COLO829 (cell line): ENCODE results near the gene HELB.
A peak's percentile ranks its signal among the peaks of the same experiment; 100 is the strongest.
"Not testable (repeated sequence)": the region's sequence is repeated elsewhere in the genome, so short reads cannot be mapped to it uniquely, and the experiment has no call there.

Experiments used
- DNase-seq: peaks from one replicate; pipeline ENCODE4 v3.0.0; 2012; ENCODE audit warnings: low spot score

Gene HELB

DNA sequence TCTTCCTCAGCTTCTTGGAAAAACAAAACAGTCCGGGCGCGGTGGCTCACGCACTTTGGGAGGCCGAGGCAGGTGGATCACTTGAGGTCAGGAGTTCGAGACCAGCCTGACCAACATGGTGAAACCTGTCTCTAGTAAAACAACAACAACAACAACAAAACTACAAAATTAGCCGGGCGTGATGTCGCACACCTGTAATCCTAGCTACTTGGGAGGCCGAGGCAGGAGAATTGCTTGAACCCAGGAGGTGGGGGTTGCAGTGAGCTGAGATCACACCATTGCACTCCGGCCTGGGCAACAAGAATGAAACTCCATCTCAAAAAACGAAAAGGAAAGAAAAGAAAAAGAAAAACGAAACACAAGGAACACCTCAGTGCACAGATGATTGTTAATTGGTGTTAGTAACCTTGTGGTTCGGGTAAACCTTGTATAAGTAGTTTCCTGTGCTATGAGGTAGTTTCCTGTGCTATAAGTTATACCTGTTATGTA lies 1.1 kb downstream of the HELB start:
- not testable (repeated sequence) for DNase-seq

DNA sequence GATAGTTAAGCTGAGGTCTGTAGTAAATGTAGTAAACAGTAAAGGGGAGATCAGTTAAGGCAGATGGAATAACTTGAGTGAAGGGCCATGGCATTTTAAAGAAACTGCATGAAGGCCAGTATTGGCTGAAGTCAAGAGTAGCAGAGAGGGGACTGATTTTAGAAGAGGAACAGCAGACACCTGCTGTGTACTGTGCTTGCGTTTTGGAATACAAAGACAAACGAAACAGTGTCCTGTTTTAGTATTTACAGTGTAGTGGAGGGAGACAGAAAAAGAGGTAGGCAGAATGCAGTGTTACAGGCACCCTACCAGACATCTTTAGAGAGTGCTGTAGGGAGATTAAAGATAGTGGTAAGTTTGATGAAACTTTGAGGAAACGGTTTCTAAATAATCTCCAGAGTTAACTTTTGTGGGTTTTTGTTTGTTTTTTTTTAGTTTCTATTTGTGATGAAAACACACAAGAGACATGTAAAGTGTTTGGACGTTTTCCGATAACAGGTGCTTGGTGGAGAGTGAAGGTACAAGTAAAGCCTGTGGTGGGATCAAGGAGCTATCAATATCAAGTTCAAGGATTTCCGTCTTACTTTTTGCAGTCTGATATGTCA lies 2.1 kb downstream of the HELB start:
- no peak for DNase-seq

DNA sequence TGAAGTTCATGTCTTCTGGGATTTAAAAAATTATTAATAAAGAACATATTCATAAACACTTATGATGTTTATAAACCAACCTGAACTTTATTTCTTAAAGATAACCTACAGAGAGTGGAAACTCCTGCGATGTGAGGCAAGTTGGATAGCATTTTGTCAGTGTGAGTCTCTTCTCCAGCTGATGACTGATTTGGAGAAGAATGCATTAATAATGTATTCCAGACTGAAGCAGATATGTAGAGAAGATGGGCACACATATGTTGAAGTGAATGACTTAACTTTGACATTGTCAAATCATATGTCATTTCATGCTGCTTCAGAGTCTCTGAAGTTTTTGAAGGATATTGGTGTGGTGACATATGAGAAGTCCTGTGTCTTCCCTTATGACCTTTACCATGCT lies 7.3 kb downstream of the HELB start:
- no peak for DNase-seq

- DNase-seq, result no peak
These were observed 9.9 kb downstream of the HELB start for GRCh38 chr12:66312189-66312588.

DNA sequence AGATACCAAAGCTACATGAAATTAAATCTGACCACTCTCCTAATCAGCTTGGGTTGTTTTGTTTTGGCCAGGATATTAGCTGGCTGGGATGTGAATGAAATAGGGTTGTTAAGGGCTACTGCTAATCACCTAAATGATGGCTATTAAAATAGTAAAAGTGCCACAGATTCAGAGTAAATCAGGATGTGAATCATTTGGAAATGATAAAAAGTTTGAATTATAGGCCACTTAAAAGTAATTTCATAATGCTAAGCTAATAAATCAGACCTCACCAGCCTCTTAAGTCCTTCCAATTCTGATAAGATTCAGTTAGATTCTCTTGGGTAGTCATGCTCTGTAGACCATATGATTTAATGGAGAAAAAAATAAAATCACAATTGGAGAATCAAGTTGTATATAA lies 12.0 kb downstream of the HELB start:
- no peak for DNase-seq

DNA sequence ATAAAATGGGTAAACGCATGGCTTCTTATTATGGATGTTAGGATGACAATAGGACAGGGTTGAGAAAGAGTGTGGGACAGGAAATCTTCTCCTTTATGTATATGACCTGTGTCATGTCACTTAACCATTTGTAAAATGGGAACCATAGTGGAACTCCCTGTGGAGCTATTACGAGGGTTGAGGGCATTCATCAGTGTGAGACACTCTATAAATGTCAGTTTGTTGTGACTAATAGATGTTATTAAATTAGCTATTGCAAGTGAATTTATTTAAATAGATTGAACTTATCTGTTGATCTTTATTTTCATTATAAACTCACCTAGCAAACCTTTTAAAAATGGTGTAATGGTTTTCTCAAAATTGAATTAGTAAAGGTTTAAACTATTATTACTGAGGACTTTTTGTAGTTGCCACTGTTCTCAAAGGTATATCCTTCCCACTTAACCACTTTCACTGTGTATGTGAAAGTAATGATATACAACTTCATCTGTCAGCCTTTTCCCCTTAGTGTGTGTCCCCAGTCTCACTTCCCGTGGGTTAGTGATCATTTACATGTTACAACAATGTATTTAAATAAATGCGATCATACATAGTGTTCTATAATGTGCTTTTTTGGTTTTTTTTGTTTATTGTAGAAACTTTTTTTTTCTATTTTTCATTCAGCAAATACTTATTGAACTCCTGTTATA lies 17.1 kb downstream of the HELB start:
- DNase-seq, result no peak

DNA sequence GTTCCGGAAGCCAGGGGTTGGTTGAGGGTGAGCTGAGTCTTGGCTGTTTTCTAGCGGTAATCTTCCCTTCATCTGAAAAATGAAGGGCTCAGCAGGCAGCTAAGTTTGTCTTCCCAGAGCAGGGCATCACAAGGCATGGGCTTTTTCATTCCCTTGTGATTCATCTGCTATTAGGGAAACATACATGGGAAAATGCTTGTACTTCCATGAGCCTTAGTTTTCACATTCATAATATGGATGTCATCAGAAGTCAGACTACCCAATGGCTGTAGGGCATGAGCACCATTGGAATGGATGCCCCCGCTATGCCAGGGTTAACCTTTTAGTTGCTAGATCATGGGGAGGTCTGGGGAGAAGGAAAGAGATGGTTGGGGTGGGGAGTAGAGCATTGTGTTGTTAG lies 18.7 kb downstream of the HELB start:
- DNase-seq, result no peak

GRCh38 chr12:66321435-66321834 lies 19.1 kb downstream of the HELB start:
- DNase-seq, result no peak

GRCh38 chr12:66323017-66323416 lies 20.7 kb downstream of the HELB start:
- DNase-seq, result no peak

DNA sequence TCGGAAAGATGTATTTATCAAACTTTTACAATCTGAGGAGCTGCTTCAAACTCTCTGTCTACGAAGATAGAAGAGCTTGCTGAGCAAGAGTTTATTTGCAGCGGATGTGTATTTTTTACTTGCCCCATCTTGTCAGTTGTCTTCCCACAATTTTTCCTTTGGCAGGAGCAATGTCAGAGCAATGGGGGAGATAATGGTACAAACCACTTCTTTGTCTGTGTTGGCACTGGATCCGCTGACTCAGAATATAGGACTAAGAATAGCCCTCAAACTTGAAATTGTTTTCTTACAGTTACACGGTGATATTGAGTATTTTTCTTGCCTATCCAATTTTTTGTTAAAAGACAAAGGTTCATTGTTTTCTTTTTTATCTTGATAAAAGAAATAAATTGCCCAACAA lies 27.6 kb downstream of the HELB start:
- peak; percentile 90 for DNase-seq

- DNase-seq, result no peak
These were observed 28.7 kb downstream of the HELB start for GRCh38 chr12:66331016-66331415.

GRCh38 chr12:66331814-66332213 lies 29.5 kb downstream of the HELB start:
- DNase-seq, result no peak

DNA sequence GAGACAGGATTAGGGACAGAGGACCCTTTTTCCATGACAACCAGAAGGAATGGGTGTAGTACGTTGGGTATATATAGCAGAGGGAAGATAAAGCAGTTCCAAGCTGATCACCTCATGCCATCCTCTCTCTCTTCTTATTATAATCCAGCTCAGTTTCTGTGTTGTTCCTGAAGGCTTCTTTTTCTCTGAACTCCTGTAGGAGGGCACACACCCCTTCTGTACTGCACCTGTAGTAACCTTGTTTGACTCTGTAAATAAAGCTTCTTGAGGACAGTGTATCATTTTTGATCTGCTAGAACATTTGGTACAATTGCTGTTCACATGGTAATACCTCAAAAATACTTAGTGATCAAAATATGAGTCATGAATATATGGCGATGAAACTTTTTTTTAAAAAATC lies 33.5 kb downstream of the HELB start:
- DNase-seq, result no peak

- DNase-seq, result no peak
These were observed 35.2 kb downstream of the HELB start for GRCh38 chr12:66337381-66338010.

DNA sequence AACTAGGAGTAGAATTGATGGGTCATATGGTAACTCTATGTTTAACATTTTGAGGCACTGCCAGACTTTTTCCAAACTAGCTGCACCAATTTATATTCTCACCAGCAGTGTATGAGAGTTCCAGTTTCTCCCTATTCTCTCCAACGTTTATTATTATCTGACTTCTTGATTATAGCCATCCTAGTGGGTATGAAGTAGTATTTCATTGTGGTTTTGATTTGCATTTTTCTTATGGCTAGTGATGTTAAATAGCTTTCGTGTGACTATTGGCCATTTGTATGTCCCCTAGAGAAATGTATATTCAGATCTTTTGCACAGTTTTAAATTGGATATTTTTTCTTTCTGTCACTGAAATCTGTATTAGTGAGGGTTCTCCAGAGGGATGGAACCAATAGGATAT lies 37.8 kb downstream of the HELB start:
- DNase-seq, result no peak

DNA sequence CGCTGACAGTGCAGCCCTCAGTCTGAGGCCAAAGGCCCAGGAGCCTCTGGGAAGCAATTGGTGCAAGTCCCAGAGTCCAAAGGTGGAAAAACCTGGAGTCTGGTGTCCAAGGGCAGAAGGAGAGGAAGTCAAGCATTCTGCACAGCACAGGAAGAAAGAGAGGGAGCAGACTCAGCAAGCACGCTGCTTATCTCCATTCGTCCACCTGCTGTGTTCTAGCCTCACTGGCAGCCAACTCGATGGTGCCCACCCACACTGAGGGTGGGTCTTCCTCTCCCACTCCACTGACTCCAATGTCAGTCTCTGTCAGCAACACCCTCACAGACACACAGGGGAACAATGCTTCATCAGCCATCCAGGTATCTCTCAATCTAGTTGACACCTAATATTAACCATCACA lies 38.8 kb downstream of the HELB start:
- DNase-seq, result no peak

GRCh38 chr12:66345212-66345611 lies 42.9 kb downstream of the HELB start:
- DNase-seq, result no peak

GRCh38 chr12:66345956-66346355 lies 43.7 kb downstream of the HELB start:
- no peak for DNase-seq

- DNase-seq, result no peak
These were observed 49.0 kb downstream of the HELB start for GRCh38 chr12:66351301-66351700.

- no peak for DNase-seq
These were observed 49.9 kb downstream of the HELB start for GRCh38 chr12:66352197-66352596.

GRCh38 chr12:66352899-66353298 lies 50.6 kb downstream of the HELB start:
- no peak for DNase-seq

DNA sequence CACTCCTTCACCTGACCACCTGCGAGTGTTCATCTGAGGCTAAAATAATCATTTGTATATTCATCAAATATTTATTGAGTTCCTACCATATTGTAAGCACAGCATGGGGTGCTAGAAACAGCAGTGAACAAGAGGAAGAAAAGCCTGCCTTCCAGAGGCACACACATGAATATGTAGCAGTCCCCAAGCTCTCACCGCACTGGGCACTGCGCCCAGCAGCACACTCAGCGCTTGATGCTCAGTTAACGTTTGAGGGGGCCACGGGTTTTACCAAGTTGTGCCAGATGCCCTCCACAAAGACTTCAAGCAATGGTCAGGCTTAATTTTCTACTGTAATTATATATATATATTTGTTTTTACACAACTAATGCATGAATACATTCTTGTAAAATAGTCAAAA lies 52.0 kb downstream of the HELB start:
- DNase-seq, result no peak

DNA sequence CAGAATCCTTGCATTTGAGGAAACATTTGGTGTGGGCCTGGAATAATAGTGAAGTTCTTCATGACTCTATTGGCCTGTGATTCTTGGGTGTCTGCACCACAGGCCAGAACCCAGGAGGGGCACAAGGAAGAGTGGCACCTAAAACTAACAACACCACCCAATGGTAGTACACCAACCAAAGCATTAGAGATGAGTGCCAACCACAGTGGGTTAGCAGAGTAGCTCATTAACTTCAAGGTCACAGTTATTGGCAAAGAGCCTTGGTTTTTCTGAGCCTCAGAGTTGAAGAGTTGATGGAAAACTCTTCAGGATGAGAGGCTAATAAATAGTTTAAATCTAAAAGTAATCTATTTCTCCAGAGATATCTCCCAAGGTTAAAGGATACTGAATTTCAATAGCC lies 57.0 kb downstream of the HELB start:
- no peak for DNase-seq

GRCh38 chr12:66361703-66362102 lies 59.4 kb downstream of the HELB start:
- no peak for DNase-seq
